Gastrocnemius medialis (tissue), 4 donors: ENCODE measurements around the gene HSPG2. TPM values are rescaled to one million over a fixed set of nuclear protein-coding genes. Genes with fewer than 3 reads are reported as not detected.
A peak's percentile ranks its signal among the peaks of the same experiment; 100 is the strongest.
"Not testable (repeated sequence)": the region's sequence is repeated elsewhere in the genome, so short reads cannot be mapped to it uniquely, and the experiment has no call there.

Experiments
- ATAC-seq, 2 donors: fragments of 150-250 bp; one replicate each; pipeline ENCODE4 v1.9.1; 2016
- DNase-seq, 2 donors: peaks; one replicate each; pipeline ENCODE4 v3.0.0-alpha.2; 2019
- H3K27ac ChIP-seq, 4 donors: fragments of 200-600 bp; sonication (generic); 1 replicate in 1 of 4; 2 replicates in 3 of 4; pipeline ENCODE4 v1.5.1; 2016 to 2018; ENCODE audit warnings: mild to moderate bottlenecking in 2 of 4, moderate library complexity in 1 of 4
- H3K27me3 ChIP-seq, 3 donors: fragments of 200-600 bp; sonication (generic) in 2 of 3; 1 replicate in 1 of 3; 2 replicates in 2 of 3; pipeline versions ENCODE4 v1.5.1 to v1.6.0; 2016 to 2019; ENCODE audit warnings: mild to moderate bottlenecking in 1 of 3, moderate library complexity in 1 of 3
- H3K36me3 ChIP-seq, 2 donors: fragments of 200-600 bp; sonication (generic) in 1 of 2; one replicate each; pipeline ENCODE4 v1.5.1; 2017 to 2018
- H3K4me1 ChIP-seq, 2 donors: fragments of 200-600 bp; sonication (generic) in 1 of 2; one replicate each; pipeline ENCODE4 v1.5.1; 2016 to 2017; ENCODE audit warnings: mild to moderate bottlenecking in 2 of 2
- H3K4me3 ChIP-seq, 4 donors: fragments of 200-600 bp; sonication (generic) in 3 of 4; 1 replicate in 1 of 4; 2 replicates in 3 of 4; pipeline ENCODE4 v1.5.1; 2016 to 2019; ENCODE audit warnings: mild to moderate bottlenecking in 2 of 4
- H3K9me3 ChIP-seq, 3 donors: fragments of 200-600 bp; sonication (generic) in 2 of 3; 1 replicate in 1 of 3; 2 replicates in 2 of 3; pipeline ENCODE4 v1.5.1; 2016 to 2019
- CTCF ChIP-seq, 5 experiments: fragments of 450-650 bp in 3 of 5; fragments of 200-600 bp in 2 of 5; sonication (generic) in 2 of 5; IDR thresholded peaks in 4 of 5; conservative IDR thresholded peaks in 1 of 5; 1 replicate in 4 of 5; 2 replicates in 1 of 5; pipeline ENCODE4 v1.5.1; 2016 to 2019; ENCODE audit warnings: antibody characterized with exemption in 5 of 5, mild to moderate bottlenecking in 3 of 5, moderate library complexity in 3 of 5
- POLR2A ChIP-seq, 2 donors: fragments of 450-650 bp; IDR thresholded peaks; one replicate each; pipeline ENCODE4 v1.6.1; 2017; ENCODE audit warnings: antibody characterized with exemption in 2 of 2, mild to moderate bottlenecking in 2 of 2, moderate library complexity in 2 of 2
- in situ Hi-C, 4 donors: fragments of 200-750 bp; cut with MboI; loops; one replicate each; pipeline versions ENCODE4 v1.15.0 to v1.8.0; 2017; ENCODE audit warnings: low sequenced_read_pairs in 4 of 4
- intact Hi-C: fragments of 100-400 bp; cut with DNase I; formaldehyde crosslinking; loops from one replicate; pipeline ENCODE4 v1.15.1; 2023; ENCODE audit warnings: low total_unique reads
- total RNA-seq, 4 donors: library from RNA; depleted of rRNA; stranded (reverse); fragments of >200 nt; gene quantifications; one replicate each; pipeline versions ENCODE4 v1.1.0 to v1.2.3, GENCODE V29; 2016

The HSPG2 gene
- total RNA-seq, 4 donors from 2014 or later, result 68.9 to 108 (median 83.5) TPM

GRCh38 chr1:21974699-21975098 is 37.6 kb upstream of the HSPG2 start:
- H3K27ac ChIP-seq, H3K4me1 ChIP-seq, H3K9me3 ChIP-seq, H3K36me3 ChIP-seq, DNase-seq, H3K4me3 ChIP-seq, intact Hi-C loops, H3K27me3 ChIP-seq: not testable (repeated sequence)
- ATAC-seq, result peak; percentile 73 to 86
- in situ Hi-C loops, result loop anchor here in 2 of 4 donors (25.0 kb wide), 2 partner anchors 112 to 212 kb away; no protein-coding TSS in a partner anchor

DNA sequence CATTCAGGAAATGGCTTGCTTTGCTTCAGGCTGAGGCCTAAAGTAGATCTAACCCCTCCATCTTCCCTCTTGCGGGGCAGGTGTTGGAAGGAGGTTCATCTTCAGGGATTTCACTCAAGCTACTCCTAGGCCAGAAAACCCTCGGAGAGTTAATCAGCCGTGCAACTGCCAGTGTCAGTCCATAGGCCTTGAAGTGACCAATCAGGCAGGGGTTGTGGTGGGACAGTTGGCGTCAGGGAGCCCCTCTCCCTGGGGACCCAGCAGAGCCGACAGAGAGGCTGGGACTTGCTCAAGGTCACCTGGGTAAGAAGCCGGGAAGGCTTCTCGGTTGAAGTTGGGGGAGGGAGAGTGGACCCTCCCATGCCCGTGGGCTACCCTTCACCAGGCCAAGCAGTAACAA is 36.8 kb upstream of the HSPG2 start:
- ATAC-seq, H3K4me1 ChIP-seq, H3K9me3 ChIP-seq, intact Hi-C loops, H3K27ac ChIP-seq, H3K27me3 ChIP-seq, H3K36me3 ChIP-seq, DNase-seq, H3K4me3 ChIP-seq: not testable (repeated sequence)
- in situ Hi-C loops, result loop anchor here in 2 of 4 donors (25.0 kb wide), 2 partner anchors 112 to 212 kb away; no protein-coding TSS in a partner anchor

- ATAC-seq, intact Hi-C loops, H3K4me3 ChIP-seq, H3K9me3 ChIP-seq, H3K27me3 ChIP-seq, H3K36me3 ChIP-seq, H3K4me1 ChIP-seq, DNase-seq, H3K27ac ChIP-seq: not testable (repeated sequence)
- in situ Hi-C loops, result loop anchor here in 2 of 4 donors (25.0 kb wide), 2 partner anchors 111 to 211 kb away; no protein-coding TSS in a partner anchor
Measured at GRCh38 chr1:21972973-21973441, 35.9 kb upstream of the HSPG2 start.

GRCh38 chr1:21970523-21970922 is 33.4 kb upstream of the HSPG2 start:
- H3K36me3 ChIP-seq, intact Hi-C loops, ATAC-seq, DNase-seq, H3K27me3 ChIP-seq, H3K4me3 ChIP-seq, H3K4me1 ChIP-seq, H3K9me3 ChIP-seq, H3K27ac ChIP-seq: not testable (repeated sequence)
- in situ Hi-C loops, result loop anchor here in 2 of 4 donors (25.0 kb wide), 2 partner anchors 108 to 208 kb away; no protein-coding TSS in a partner anchor

DNA sequence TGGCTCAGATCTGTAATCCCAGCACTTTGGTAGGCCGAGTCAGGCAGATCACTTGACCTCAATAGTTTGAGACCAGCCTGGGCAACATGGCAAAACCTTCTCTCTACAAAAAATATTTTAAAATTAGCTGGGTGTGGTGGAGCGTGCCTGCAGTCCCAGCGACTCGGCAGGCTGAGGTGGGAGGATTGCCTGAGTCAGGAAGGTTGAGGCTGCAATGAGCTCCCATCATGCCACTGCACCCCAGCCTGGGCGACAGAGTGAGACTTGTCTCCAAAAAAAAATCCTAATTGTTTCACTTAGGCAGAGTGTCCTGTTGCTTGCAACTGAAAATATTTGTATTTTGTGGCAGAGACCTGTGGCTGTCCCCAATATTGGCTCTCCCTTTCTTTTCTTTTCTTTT is 32.0 kb upstream of the HSPG2 start:
- H3K4me1 ChIP-seq, H3K27me3 ChIP-seq, H3K4me3 ChIP-seq, ATAC-seq, DNase-seq, H3K27ac ChIP-seq, H3K36me3 ChIP-seq, intact Hi-C loops, H3K9me3 ChIP-seq: not testable (repeated sequence)
- in situ Hi-C loops, result loop anchor here in 3 of 4 donors (10.0 to 25.0 kb wide), 4 partner anchors 74 to 207 kb away; no protein-coding TSS in a partner anchor

DNA sequence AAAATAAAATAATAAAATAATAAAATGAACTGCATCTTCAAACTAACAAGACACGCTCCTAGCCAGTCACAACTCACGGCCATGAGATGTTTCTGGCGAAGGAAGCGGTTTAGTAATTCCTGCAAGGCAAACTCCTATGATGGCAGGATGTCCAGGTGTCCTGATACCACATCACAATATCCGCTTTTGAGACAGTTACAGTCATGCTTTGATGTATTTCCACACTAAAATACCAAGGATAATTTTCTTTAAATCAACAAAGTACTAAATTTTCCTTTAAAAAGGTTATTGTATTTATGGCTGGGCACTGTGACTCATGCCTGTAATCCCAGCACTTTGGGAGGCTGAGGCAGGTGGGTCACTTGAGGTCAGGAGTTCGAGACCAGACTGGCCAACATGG is 30.1 kb upstream of the HSPG2 start:
- not testable (repeated sequence) for ATAC-seq, H3K4me3 ChIP-seq, DNase-seq, H3K9me3 ChIP-seq, H3K36me3 ChIP-seq, H3K27me3 ChIP-seq, H3K27ac ChIP-seq, H3K4me1 ChIP-seq
- in situ Hi-C loops (loop anchor here in 3 of 4 donors (10.0 to 25.0 kb wide), 4 partner anchors 72 to 205 kb away; no protein-coding TSS in a partner anchor), intact Hi-C loops (loop anchor here (2.0 kb wide), 1 partner anchor 26 kb away; no protein-coding TSS in a partner anchor)

GRCh38 chr1:21966247-21967000 is 29.3 kb upstream of the HSPG2 start:
- no peak for ATAC-seq
- in situ Hi-C loops (loop anchor here in 3 of 4 donors (10.0 to 25.0 kb wide), 4 partner anchors 72 to 204 kb away; no protein-coding TSS in a partner anchor), intact Hi-C loops (loop anchor here (2.0 kb wide), 1 partner anchor 26 kb away; no protein-coding TSS in a partner anchor)

More at GRCh38 chr1:21966247-21967000, 29.3 kb upstream of the HSPG2 start:
- Histone ChIP-seq H3K36me3 (no peaks in the 10 kb centered on the region), H3K27ac (no peak overlapping the region), H3K4me1 (no peaks in the 10 kb centered on the region), H3K9me3 (no peaks in the 10 kb centered on the region), H3K4me3 (no peak overlapping the region), H3K27me3 (no peaks in the 10 kb centered on the region)
- TF ChIP-seq POLR2A (IDR thresholded peaks at IDR 0.05) (no peak), CTCF (IDR thresholded peaks at IDR 0.05 in 4 of 5, conservative IDR thresholded peaks at IDR 0.05 in 1 of 5) (no peak)
- DNase-seq, result no peak
